GM21619 (cell line): Measurements from ENCODE around the gene ELL.

Source experiments
- ATAC-seq: cut with Tn5 transposase; IDR thresholded peaks from one replicate; pipeline ENCODE4 v1.9.1; 2021; ENCODE audit not compliant: unreplicated experiment

Gene ELL

DNA sequence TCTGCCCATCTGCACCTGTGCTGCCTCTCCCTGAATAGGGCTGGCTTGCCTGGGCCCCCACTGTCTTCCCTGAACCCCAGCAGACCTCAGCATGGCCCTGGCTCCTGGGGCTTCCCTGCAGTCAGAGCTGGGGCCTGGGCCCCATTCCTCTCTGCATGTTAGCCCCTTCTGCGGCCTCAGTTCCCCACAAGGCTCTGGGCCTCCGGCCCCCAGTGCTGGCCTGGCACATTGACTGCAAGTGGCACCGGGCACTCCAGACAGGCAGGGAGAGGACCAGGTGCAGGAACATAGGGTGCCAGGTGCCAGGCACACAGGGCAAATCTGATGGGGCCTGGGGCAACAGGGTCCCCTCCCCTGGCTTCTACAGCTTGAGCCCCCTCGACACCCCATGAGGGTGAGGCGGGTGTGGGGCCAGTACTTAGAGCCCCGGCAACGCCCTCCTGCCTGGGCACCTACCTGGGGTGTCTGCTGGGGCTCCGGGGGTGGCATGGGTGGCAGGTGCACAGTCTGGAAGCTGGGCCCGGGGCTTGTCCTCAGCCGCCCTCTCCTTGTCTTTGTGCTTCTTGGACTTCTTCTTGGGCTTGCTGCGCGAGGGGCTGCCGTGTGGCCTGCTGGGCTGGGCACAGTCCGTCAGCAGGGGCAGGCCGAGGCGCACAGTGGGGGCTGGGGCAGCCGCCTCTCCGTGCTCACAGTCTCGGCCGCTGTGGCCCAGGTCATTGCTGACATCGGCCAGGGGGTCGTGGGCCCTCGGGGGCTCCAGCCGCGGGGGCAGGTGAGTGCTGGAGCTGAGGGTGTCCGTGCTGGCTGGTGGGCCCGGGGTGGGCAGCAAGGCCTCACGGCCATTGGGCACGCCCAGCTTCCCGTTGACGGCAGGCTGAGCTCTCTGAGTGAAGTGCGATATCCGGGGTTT lies 71.6 kb downstream of the ELL start:
- ATAC-seq, result no peak

DNA sequence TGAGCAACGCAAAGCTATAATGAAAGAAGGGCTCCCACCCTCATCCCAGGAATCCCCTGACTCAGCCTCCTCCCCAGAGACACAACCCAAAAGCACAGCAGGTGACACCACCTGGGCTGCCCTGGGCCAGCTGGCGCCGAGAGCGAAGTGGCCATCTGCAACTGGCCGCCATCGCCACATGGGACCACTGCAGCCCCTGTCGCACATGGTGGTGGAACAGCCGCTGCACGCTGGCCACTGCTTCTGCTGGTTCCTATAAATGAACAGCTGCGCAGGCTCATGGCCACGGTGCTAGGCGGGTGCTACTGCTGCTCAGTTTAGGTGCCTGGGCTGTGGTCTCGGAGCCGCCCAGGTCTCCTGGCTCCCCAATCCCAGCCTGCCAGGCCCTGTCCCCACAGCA lies 72.3 kb downstream of the ELL start:
- no peak for ATAC-seq

DNA sequence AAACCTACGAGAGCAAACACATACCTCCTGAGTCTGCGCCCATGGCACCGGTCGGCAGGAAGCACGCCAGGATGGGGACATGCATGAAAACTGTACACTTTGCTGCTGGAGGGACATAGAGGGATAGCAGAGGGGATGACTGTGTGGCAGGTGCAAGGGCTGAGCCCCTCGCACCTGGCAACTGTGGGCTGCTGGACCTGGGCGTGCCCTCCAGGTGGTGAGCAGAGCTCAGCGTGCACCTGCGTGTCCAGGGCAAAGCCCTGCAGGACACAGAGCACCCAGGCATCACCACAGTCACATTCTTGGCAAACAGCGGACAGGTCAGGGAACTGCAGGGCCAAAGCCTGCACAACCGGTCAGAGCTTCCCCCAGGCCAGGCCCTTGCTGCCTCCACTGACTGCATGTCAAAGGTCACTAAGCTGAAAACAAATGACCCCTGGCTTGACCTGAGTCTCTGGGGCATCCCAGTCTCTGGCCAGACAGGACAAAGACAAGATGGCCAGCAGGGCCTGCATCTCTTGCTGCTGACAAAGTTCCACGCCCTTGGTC lies 75.0 kb downstream of the ELL start:
- ATAC-seq, result no peak

DNA sequence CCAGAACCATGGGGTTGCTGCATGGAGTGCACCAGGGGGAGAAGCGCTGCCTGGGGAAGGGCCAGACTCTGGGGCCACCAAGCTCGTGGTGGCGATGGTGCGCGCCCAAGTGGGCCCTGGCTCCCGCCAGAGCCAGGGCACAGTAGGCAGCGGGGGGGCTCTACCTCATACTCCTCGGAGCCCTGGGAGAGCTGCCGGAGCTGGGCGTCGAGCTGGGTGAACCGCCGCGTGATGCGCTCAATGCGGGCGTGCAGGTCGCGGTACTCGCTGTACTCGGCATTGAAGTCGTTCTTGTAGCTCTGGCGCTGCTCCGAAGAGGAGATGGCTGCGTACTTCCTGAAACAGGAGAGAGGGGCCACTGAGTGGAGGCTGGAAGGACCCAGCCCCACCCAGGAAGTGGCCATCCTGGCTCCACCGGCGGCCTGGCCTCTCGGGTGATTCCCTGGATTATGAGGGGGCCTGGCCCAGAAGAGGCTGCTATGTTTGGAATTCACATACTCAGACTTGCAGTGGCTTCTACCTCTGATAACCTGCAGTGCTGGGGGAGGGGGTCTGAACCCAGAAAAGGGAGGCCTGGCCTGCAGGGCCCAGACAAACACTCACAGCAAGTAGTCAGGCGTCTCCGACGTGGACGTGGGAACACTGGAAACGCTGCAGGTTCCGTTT lies 75.6 kb downstream of the ELL start:
- ATAC-seq, result no peak

DNA sequence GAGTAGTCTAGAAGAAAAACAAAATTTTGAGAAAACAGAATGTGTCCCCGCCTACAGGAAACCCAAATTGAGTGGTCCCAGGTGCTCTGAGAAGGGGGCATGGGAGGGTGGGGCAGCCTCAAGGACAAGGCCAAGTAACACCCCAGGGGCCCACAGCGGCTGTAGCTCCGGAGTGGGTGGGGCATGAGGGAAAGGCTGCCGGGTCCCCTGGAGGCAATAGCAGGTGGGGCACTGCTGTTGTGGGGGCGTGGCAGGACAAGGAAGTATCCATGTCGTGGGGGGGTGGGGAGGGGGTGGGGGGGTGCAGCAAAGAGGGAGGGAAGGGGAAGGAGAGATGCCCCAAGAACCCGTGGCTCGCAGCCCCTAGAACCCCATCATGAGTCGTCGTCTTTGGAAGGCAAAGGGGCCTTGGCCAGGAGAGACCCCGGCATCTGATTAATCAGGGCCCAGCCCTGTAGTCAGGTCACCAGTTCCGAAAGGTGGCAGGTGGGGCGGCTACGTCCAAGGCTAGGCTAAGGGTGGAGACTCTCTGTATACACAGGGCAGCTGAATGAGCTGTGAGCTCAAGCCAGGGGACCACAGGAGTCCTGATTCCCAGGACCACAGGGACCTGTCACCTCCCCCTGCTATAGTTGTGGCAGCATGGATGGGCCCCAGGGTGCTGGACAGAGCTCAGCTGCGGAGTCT lies 76.5 kb downstream of the ELL start:
- no peak for ATAC-seq

DNA sequence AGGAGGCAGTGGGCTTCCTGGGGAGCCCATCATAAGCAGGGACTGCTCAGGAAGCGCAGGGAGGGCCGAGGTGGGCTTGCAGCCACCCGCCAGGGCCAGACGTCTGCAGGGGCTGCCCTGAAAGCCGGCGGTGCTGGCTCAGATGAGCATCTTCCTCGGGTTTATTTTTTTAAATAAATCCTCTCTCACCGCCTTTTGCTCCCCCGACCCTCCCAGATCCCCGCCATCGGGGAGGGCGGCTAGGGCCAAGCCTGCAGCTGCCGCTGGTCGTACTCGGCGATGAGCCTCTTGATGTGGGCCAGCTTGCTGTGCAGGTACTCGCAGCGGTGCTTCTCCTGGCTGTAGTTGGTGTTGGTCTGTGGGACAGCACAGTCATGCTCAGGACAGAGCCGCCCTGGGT lies 77.4 kb downstream of the ELL start:
- ATAC-seq, result no peak

DNA sequence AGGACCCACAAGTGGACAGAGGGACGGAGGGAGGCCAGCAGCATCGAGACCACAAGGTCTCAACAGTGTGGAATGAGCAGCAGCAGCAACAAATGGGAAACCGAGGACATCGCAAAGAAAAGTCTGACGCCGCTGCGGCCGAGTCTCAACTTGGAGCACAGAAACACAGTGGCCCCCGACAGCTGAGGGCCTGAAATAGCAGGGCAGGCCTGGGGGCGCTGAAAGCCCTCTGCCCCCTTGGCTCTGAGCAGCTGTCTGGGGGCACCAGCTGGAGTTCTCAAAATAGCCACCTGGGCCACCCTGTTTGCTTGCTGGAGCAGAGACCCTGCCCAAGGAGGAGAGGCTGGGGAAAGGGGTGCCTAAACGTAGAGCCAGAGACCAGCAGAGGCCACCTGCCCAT lies 78.0 kb downstream of the ELL start:
- ATAC-seq, result no peak

DNA sequence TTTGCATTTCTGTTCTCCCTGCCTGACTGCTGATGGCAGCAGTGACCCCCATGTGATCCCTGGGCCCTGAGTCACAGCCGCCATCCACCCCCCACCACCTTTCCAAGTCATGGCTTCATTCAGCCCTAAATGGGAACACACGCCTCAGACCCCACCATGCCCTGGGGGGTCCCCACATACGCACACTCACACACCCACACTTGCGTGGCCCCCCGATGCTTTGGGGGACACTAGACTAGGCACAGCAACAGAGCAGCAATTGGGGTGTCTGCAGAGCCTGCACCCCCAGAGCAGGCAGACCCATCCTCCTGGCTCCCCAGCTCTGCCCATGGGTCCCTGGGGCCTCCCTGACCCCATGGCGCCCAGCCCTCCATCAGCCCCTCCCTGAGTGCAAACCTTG lies 78.5 kb downstream of the ELL start:
- no peak for ATAC-seq

DNA sequence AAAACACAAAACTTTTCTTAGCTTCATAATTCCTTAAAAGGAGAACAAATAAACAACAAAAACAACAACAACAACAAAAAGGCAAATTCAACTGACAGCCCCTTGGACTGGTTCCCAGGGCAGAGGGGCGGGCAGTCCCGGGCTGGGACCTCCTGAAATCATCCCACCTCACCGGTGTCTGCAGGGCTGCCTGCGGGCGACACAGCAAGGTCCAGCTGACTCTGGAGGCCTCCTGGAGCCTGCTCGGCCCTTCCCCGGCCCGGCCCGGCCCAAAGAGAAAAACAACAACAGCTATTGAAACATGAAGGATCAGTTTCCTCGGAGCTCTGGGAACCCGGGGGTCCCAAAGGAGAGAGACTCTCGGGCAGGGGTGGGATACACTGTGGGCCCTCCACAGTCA lies 78.9 kb downstream of the ELL start:
- no peak for ATAC-seq

DNA sequence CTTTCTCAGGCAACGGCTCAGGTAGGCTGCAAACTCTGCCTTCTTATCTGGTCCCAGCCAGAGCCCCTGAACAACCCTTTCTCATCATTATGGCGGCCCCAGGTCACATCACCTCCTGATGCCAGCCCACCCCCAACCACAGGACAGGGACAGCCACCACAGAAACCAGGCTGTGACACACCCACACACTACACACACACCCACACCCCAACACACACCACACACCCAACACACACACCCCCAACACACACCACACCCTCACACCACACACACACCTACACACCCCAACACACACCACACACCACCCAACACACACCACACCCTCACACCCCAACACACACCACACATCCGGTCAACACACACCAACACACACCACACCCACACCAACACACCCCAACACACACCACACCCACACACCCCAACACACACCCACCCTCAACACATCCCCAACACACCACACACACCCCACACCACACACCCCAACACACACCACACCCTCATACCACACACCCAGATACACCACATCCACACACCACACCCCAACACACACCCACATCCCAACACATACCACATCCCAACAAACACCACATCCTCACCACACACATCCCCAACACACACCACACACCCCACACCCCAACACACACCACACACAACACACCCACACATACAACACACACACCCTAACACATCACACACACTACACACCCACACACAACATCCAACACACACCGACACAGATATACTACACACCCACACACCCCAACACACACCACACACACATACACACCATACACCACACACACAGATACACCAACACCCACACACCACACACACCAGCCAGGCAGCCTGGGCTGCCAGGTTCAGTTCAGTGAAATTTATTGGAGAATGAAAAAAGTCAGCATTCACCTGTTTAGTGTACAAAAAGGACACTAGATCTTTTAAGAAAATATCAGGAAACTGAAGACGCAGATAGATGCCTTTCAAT lies 79.8 kb downstream of the ELL start:
- ATAC-seq, result no peak

DNA sequence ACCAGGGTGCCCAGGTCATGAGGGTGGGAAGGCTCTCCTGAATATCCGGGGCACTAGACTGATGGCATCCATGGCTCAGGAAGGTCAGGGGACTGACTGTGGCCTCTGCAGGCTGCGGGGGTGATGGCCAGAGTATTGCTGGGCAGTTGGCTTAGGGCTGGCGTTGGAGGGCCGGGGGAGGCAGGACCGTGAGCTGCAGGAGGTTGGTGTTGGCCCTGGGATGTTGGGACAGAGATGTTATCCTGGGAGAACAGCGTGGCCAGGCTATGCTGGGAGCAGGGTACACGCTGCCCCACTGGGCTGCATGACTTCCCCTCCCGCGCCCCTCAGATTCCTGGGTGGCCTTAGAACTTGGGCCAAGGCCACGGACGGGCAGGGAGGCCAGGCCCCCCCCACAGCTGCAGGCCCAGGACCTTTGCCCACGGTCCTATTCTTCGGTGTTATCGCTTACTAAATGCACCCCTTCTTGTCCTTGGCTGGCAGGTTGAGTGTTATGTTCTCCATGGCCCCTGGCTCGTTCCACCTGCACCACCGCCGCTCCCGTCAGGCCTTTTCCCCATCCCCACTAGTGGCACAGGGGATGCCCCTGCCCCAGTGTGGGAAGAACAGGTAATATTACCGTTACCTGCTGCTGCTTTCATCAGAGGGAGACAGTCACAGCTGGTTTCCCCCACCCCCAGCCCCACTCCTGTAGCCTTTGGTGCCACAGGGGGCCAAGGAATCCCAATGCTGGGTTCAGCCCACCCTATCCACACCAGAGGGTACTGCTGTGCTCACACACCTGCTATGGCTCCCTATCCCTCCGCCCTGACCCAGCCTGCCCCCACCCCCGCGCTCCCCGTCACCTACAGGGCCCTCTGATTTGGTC lies 80.7 kb downstream of the ELL start:
- ATAC-seq, result no peak

DNA sequence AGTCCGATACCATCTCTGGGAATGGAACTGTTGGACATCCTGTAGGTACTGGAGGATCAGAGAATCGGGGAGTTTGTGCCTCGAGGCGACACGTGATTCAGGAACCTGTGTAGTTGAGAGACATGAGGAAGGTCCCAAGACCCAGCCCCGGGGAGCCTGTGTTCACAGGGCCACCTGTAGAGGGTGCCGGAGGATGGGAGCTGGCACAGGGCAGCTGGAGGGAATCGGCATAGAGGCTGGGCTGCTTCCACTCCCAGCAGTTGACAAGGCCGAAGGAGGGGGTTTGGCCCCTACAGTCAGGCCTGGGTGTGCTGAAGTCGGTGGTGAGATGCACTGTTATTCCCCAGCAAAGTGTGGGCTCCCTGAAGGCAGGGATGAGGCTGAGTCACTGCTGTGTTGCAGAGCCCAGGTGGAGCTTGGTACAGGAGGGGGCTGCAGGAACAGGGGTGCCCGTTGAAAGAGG lies 81.4 kb downstream of the ELL start:
- ATAC-seq, result no peak

DNA sequence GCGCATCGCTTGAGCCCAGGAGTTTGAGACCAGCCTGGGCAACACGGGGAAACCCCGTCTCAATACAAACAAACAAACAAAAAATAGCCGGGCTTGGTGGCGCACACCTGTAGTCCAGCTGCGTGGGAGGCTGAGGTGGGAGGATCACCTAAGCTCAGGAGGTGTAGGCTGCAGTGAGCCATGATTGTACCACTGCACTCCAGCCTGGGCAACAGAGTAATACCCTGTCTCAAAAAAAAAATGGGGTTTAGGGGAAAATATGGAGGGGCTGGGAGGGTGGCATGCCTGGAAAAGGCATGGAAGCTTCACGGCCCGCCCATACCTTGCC lies 82.0 kb downstream of the ELL start:
- no peak for ATAC-seq

DNA sequence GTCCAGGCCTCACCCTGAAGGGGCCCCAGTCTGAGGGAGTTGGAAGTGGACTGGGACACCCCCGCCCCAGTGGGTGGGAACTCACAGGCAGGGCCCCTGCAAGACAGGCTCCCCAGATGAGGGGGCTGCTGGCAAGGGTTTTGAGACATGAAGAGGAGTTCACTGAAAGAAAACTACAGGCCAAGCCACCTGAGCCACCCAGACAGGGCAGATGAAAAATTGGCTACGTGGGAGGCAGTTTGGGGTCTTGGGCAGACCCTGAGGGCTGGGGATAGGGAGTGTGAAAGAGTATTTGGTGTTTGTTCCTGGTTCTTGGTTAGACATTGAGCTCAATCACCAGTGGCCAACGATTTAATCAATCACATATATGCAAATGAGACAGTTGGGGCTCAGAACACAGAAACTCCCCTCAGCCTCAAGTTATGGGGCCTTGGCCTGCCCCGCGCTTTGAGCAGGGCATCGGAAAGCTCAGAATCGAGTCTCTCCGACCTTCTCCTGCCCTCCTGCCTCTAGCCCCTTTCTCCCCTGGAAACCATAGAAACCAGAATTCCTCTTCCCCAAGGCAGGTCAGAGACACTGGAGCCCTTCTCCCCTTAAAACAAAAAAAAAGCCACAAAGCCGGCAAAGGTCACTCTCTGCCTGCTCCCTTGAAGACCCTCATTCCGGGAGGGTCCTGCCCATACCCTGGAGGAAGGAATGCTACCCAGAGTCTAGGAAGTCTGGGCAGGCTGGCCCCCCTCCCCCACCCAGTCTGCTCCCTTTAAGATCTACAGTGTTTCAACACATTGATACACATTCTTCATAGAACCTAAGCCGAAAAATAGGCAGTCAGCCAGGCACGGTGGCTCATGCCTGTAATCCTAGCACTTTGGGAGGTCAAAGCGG lies 82.6 kb downstream of the ELL start:
- no peak for ATAC-seq

DNA sequence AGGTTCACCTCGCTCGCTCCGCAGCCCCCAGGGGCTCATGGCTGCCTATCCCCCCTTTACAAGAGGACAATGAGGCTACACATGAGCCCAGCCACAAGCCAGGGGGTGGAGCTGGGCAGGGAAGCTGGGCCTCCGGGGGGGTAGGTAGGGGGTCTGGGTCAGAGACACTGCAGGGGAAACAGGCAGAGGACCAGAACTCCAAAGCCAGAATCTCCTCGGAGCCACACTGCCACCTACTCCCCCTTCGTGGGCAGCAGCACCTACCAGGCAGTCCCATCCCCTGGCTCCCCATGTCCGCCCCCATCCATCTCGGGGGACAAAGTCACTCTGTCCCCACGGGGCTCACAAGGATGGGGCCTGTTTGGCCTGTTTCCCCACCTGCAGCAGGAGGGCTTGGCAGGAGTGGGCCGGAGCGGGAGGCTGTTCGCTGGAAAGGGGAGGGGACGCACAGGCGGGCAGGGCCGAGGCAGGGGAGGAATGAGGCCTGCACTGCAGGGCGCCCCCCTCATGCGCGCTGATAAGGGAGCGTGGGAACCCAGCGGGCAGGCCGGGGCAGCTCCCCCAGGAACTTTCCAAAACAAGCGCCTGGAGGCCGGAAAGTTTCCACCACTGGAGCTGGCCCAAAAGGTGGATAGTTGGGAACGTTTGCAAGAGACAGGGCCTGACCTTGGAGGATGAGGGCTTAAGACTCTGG lies 83.4 kb downstream of the ELL start:
- ATAC-seq, result no peak

DNA sequence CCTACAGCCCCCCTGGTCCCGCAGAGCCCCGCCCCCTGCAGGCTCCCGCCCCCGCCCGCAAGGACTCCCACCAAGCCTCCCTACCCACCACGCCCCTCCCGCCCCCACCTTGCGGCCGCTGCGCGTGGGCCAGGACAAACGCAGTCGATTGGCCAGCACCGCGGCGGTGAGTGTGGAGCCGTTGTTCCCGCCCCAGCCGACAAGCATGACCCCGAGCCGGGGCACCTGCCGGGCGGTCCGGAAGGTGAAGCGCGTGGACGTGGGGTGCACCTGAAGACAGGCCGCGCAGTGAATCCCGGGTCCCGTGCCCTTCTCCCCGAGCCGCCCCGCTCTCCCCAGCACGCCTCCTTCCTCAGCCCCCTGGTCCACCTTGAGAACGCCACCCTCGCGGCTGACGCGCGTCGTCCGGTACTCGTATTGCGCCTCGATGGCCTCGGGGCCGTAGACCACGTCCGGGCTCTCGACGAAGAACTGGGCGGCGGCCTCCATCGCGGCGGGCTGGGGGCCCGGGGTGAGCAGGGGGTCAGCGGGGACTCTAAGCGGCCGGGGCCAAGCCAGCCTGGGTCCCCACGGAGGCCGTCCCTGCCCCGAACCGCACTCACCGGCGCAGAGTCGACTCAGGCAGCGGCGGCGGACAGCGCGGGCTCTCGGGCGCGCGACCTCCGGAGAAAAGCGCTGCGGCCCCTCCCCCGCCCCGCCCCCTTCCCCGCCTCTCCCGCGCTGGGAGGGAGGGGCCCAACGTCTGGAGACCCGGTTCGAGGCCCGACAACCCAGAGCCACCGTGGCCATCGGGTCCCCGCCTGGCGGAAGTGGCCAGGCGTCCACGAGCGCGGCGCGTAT lies 84.2 kb downstream of the ELL start, which contains the start of gene ISYNA1:
TSS of gene ISYNA1 (minus strand) at position 643 of the 840 bp plus-strand sequence. CDS start at position 489, 154 bp downstream.
- ATAC-seq, result no peak
